GM12874 (cell line): Measurements from ENCODE around the gene RAB42.

ENCODE experiments used
- CTCF ChIP-seq: IDR thresholded peaks from 2 replicates; pipeline ENCODE4 v1.5.1; 2011; ENCODE audit warnings: low read depth, mild to moderate bottlenecking, control low read depth, low read length, moderate library complexity; ENCODE audit not compliant: insufficient read depth

Gene RAB42

GRCh38 chr1:28591708-28592320 lies at the start of gene RAB42:
Gene RAB42 (plus strand): TSS chr1:28592265. CDS start chr1:28592512, 247 bp downstream.
- no peak for TF ChIP-seq CTCF

- TF ChIP-seq CTCF, result no peak
Measured at GRCh38 chr1:28545246-28545628, 46.8 kb upstream of the RAB42 start.

DNA sequence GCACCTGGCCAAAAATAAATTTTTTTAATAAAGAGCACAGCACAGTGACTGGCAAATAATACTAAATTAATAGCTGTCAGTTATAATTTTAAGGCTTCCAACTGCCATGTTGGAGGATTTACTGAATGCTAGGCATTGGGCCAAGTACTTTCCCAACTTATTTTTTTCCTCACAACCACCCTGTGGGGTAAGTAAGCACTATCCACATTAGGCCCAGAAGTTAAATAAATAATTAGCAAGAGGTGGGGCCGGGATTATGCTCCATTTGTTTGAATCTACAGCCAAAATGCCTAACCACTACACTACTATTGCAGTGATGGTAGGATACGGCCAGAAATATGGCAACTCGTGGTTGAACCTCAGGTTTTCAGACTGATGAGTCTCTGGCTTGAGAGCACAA lies 43.7 kb upstream of the RAB42 start:
- TF ChIP-seq CTCF, result no peak

- no peak for TF ChIP-seq CTCF
Measured at GRCh38 chr1:28551381-28551780, 40.7 kb upstream of the RAB42 start.

DNA sequence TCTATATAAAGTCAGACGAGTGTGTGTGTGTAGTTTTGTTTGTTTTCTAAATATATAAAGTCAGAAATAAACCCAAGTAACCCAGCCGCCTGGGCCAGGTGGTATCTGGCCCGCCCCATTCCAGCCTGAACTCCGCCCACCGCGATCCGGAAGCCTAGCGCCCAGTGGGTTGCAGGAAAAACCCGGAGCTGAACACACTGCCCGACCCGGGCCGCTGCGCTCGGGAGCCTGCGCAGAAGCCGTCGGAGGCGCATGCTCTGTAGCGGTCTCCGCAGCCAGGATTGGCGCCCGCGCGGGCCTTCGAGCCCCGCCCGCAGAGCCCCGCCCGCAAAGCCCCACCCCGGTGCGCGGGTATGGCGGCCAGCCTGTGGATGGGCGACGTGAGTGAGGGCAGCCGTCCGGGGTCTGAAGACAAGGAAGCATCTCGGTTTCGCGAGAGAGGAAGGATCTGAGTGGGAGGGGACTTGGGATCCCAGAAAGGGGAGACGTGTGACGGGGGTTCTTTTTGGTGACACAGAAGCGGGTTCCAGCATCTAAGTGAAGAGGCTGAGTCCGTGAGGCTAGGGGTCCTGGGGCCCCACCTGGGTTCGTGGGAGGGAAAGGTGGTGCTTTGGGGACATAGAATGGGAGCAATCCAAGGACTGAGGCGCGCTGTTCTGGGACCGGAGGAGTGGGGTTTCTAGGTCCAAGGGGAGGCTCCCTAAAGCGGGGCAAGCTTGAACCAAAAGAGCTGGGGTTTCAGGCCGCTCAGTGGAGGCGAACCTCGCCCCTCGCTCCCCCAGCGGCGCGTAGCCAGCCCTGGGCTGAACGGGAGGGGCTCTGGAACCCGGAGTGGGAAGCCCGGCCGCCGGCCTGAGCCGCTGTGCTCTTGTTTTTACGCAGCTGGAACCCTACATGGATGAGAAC lies 39.1 kb upstream of the RAB42 start, which contains the start of gene TRNAU1AP:
TRNAU1AP (plus strand) TSS at position 328 of the 906 bp plus-strand sequence; CDS start at position 354, 26 bp downstream.
- no peak for TF ChIP-seq CTCF

DNA sequence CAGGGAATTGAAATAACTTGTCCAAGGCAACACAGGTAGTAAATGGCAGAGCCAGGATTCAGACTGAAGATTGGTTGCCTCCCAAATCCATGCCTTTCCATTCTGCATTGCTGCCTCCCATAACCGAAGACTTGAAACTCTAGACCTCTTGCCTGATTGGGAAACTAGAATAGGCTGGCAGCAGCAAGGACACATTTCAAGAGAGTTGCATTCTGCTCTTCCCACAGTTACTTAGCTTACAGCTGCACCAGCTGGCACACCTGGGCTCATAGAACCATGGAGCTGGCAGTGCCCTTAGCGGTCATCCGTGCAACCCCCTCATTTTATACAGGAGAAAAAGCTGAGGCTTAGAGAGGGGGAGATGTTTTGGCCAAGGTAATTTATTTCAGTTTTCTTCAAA lies 31.2 kb upstream of the RAB42 start:
- TF ChIP-seq CTCF, result no peak

DNA sequence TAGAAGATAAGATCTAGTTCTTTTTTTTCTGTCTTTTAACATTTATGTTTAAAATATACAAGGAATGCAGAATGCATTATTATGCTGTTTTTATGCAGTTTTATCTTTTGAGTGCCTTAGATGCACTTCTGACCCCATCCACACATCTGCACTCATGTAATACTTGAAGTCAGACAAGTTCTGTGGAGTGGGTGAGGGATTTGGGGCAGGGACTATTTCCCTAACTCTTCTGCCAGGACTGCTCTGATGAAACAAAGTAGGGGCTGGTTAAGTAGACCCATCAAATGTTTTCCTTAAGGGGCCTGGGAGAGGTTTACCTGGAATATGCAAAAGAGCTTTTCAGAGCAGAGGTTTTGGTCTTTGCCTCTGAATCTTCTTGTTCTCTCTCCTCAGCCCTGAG lies 27.8 kb upstream of the RAB42 start:
- no peak for TF ChIP-seq CTCF
